ENCODE results near the gene LRP1.
A peak's percentile ranks its signal among the peaks of the same experiment; 100 is the strongest.

The LRP1 gene

GRCh38 chr12:57195186-57195585 lies 66.9 kb downstream of the LRP1 start:
- Histone ChIP-seq H4K20me1 (ENCODE audit: insufficient read depth, low read length) (no peaks in the 10 kb centered on the region), H3K9ac (ENCODE audit: low read length) (no peak overlapping the region), H2AFZ (ENCODE audit: low read depth, low read length) (no peak overlapping the region), H3K79me2 (ENCODE audit: low read length) (no peaks in the 10 kb centered on the region), H3K27ac (ENCODE audit: low read length) (no peak overlapping the region), H3K27me3 (ENCODE audit: low read depth, low read length) (no peaks in the 10 kb centered on the region), H3K4me1 (ENCODE audit: low read length) (no peaks in the 10 kb centered on the region), H3K4me3 (ENCODE audit: low read length) (no peak overlapping the region), H3K4me2 (ENCODE audit: low read length) (no peak overlapping the region), H3K36me3 (replicated peaks; ENCODE audit: low read depth, low read length) (no peaks in the 10 kb centered on the region), H3K9me3 (ENCODE audit: insufficient read depth, low read length) (no peaks in the 10 kb centered on the region)
- TF ChIP-seq CTCF (IDR thresholded peaks at IDR 0.05; ENCODE audit: low read depth, low read length) (no peak), EZH2phosphoT487 (IDR thresholded peaks at IDR 0.05; ENCODE audit: low read depth) (no peak)

- H2AFZ ChIP-seq (ENCODE audit: low read depth, low read length), result no peak overlapping the region
- H3K4me3 ChIP-seq (ENCODE audit: low read length), result no peak overlapping the region
- peak; percentile 26; the same call in 1 of the 2 replicates for TF ChIP-seq CTCF (IDR thresholded peaks at IDR 0.05; ENCODE audit: low read depth, low read length)
- TF ChIP-seq EZH2phosphoT487 (IDR thresholded peaks at IDR 0.05; ENCODE audit: low read depth), result no peak
- H3K4me2 ChIP-seq (ENCODE audit: low read length), result no peak overlapping the region
- no peaks in the 10 kb centered on the region for H3K9me3 ChIP-seq (ENCODE audit: insufficient read depth, low read length)
- H3K79me2 ChIP-seq (ENCODE audit: low read length), result no peaks in the 10 kb centered on the region
- no peaks in the 10 kb centered on the region for H3K36me3 ChIP-seq (replicated peaks; ENCODE audit: low read depth, low read length)
- no peak overlapping the region for H3K9ac ChIP-seq (ENCODE audit: low read length)
- H4K20me1 ChIP-seq (ENCODE audit: insufficient read depth, low read length), result no peaks in the 10 kb centered on the region
- H3K27ac ChIP-seq (ENCODE audit: low read length), result no peak overlapping the region
- no peaks in the 10 kb centered on the region for H3K27me3 ChIP-seq (ENCODE audit: low read depth, low read length)
- no peaks in the 10 kb centered on the region for H3K4me1 ChIP-seq (ENCODE audit: low read length)
Measured at GRCh38 chr12:57195611-57196371, 67.5 kb downstream of the LRP1 start.

GRCh38 chr12:57196439-57196838 lies 68.2 kb downstream of the LRP1 start:
- Histone ChIP-seq H3K4me2 (ENCODE audit: low read length) (no peak overlapping the region), H3K36me3 (replicated peaks; ENCODE audit: low read depth, low read length) (no peaks in the 10 kb centered on the region), H3K9ac (ENCODE audit: low read length) (no peak overlapping the region), H3K4me1 (ENCODE audit: low read length) (no peaks in the 10 kb centered on the region), H3K9me3 (ENCODE audit: insufficient read depth, low read length) (no peaks in the 10 kb centered on the region), H3K79me2 (ENCODE audit: low read length) (no peaks in the 10 kb centered on the region), H3K4me3 (ENCODE audit: low read length) (no peak overlapping the region), H2AFZ (ENCODE audit: low read depth, low read length) (no peak overlapping the region), H3K27ac (ENCODE audit: low read length) (no peak overlapping the region), H4K20me1 (ENCODE audit: insufficient read depth, low read length) (no peaks in the 10 kb centered on the region), H3K27me3 (ENCODE audit: low read depth, low read length) (no peaks in the 10 kb centered on the region)
- TF ChIP-seq EZH2phosphoT487 (IDR thresholded peaks at IDR 0.05; ENCODE audit: low read depth) (no peak), CTCF (IDR thresholded peaks at IDR 0.05; ENCODE audit: low read depth, low read length) (no peak)

GRCh38 chr12:57196956-57197355 lies 68.7 kb downstream of the LRP1 start:
- Histone ChIP-seq H3K4me1 (ENCODE audit: low read length) (no peaks in the 10 kb centered on the region), H3K9ac (ENCODE audit: low read length) (no peak overlapping the region), H3K4me3 (ENCODE audit: low read length) (no peak overlapping the region), H3K27me3 (ENCODE audit: low read depth, low read length) (no peaks in the 10 kb centered on the region), H3K27ac (ENCODE audit: low read length) (no peak overlapping the region), H3K79me2 (ENCODE audit: low read length) (no peaks in the 10 kb centered on the region), H2AFZ (ENCODE audit: low read depth, low read length) (no peak overlapping the region), H3K9me3 (ENCODE audit: insufficient read depth, low read length) (no peaks in the 10 kb centered on the region), H3K4me2 (ENCODE audit: low read length) (no peak overlapping the region), H4K20me1 (ENCODE audit: insufficient read depth, low read length) (no peaks in the 10 kb centered on the region), H3K36me3 (replicated peaks; ENCODE audit: low read depth, low read length) (no peaks in the 10 kb centered on the region)
- TF ChIP-seq EZH2phosphoT487 (IDR thresholded peaks at IDR 0.05; ENCODE audit: low read depth) (no peak), CTCF (IDR thresholded peaks at IDR 0.05; ENCODE audit: low read depth, low read length) (no peak)

Data from OCI-LY3 (cell line).